ENCODE measurements around the gene PDPK1. TPM values are rescaled to one million over a fixed set of nuclear protein-coding genes. Genes with fewer than 3 reads are reported as not detected.

PDPK1 gene
- polyA plus RNA-seq, 1 donor (not counting 4 experiments of a cell fraction or from before 2014, with no cell fraction given), result 23.4 TPM

DNA sequence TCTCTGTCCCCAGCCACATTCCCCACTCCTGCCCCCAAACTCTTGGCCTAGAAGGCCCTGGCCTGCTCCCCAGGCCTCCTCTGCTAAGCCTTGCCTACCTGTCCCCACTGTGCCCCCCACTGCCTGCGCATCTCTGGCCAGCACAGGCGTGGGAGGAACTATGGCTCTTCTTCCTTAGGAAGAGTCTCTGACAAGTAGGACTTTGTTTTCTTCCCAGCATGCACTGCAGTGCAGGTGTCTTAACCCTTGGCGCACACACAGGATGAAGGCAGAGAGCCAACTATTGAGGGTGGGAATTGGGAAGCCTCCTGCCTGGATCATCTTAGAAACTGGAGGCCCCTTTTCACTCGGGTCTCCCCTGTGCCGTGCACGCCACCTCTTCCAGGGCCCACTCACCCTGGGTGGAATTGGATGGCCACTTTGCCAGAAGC is 14.0 kb upstream of the PDPK1 start:
- Histone ChIP-seq H3K4me3 (ENCODE audit: control insufficient read depth in 2 of 3, extremely low read depth in 1 of 3, insufficient read depth in 2 of 3, low read depth in 1 of 3, low read length in 3 of 3) (no peak overlapping the region), H3K27me3 (ENCODE audit: control insufficient read depth, extremely low read depth, insufficient read depth, low read length) (no peaks in the 10 kb centered on the region), H3K27ac (ENCODE audit: control insufficient read depth, insufficient read depth, low read length) (no peak overlapping the region), H2AFZ (ENCODE audit: control insufficient read depth, low read length) (no peak overlapping the region), H3K36me3 (ENCODE audit: control insufficient read depth in 2 of 2, extremely low read depth in 1 of 2, insufficient read depth in 2 of 2, low read length in 2 of 2) (peaks cover 16 to 45% of the 10 kb centered on the region in 2 experiments), H3K9me3 (ENCODE audit: control insufficient read depth, low read depth, low read length) (no peaks in the 10 kb centered on the region), H3K4me2 (ENCODE audit: control insufficient read depth, extremely low read depth, insufficient read depth, low read depth, low read length) (no peak overlapping the region), H3K4me1 (ENCODE audit: control insufficient read depth, extremely low read depth, insufficient read depth, low read length) (peaks cover 9% of the 10 kb centered on the region), H3K9ac (ENCODE audit: control insufficient read depth, extremely low read depth, insufficient read depth, low read length) (no peak overlapping the region), H3K79me2 (ENCODE audit: control insufficient read depth, insufficient read depth, low read length) (peaks cover 21% of the 10 kb centered on the region), H4K20me1 (ENCODE audit: control insufficient read depth, extremely low read depth, insufficient read depth, low read length) (peaks cover 10% of the 10 kb centered on the region), H3K9me1 (ENCODE audit: control insufficient read depth, extremely low read depth, insufficient read depth, low read length) (no peaks in the 10 kb centered on the region)
- no peak for TF ChIP-seq EZH2 (IDR thresholded peaks at IDR 0.05; ENCODE audit: low read length)
- TF ChIP-seq, protein P1, sequence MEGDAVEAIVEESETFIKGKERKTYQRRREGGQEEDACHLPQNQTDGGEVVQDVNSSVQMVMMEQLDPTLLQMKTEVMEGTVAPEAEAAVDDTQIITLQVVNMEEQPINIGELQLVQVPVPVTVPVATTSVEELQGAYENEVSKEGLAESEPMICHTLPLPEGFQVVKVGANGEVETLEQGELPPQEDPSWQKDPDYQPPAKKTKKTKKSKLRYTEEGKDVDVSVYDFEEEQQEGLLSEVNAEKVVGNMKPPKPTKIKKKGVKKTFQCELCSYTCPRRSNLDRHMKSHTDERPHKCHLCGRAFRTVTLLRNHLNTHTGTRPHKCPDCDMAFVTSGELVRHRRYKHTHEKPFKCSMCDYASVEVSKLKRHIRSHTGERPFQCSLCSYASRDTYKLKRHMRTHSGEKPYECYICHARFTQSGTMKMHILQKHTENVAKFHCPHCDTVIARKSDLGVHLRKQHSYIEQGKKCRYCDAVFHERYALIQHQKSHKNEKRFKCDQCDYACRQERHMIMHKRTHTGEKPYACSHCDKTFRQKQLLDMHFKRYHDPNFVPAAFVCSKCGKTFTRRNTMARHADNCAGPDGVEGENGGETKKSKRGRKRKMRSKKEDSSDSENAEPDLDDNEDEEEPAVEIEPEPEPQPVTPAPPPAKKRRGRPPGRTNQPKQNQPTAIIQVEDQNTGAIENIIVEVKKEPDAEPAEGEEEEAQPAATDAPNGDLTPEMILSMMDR (optimal IDR thresholded peaks at IDR 0.05 in 1 of 3, IDR thresholded peaks at IDR 0.05 in 1 of 3, conservative IDR thresholded peaks at IDR 0.05 in 1 of 3; ENCODE audit: extremely low read depth in 1 of 3, insufficient read depth in 2 of 3, low read length in 3 of 3), result no peak
- dilution Hi-C loops (cut with MboI; ENCODE audit: extremely low pct_ligation_motif_present, low sequenced_read_pairs), result no loop called here
- no peak for FAIRE-seq
- no peak for DNase-seq (ENCODE audit: low read depth, low spot score)

DNA sequence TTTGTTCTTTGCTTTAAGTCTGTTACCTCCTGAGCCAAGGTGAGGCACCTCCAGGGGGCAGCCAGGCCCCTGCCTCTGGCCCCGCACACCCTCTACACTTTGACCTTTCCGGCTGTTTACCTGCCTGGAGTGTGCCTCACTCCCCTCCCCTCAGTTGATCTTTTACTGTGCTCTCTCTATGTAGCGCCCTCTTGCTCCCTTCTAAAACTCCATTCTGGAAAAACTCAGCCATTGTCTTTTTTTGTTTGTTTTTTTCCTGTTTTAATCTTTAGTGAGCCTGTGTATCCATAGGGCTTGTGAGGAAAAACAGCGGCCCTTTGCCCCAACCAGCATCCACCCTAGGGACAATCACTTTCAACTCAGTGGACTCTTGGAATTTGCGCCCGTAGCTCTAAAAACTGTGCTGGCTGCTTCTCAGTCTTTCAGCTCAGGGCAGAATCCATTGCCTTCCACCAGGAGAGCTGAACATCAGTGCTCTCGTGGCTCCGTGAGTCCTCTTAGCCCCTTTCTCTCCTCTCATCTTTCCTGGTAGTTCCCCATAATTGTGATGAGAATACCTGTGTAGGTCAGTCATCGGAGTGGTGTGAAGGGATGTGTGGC is 13.4 kb upstream of the PDPK1 start:
- TF ChIP-seq EZH2 (IDR thresholded peaks at IDR 0.05; ENCODE audit: low read length), result no peak
- TF ChIP-seq, protein P1 (optimal IDR thresholded peaks at IDR 0.05 in 1 of 3, IDR thresholded peaks at IDR 0.05 in 1 of 3, conservative IDR thresholded peaks at IDR 0.05 in 1 of 3; ENCODE audit: extremely low read depth in 1 of 3, insufficient read depth in 2 of 3, low read length in 3 of 3), result no peak
- Histone ChIP-seq H4K20me1 (ENCODE audit: control insufficient read depth, extremely low read depth, insufficient read depth, low read length) (peaks cover 6% of the 10 kb centered on the region), H3K4me1 (ENCODE audit: control insufficient read depth, extremely low read depth, insufficient read depth, low read length) (peaks cover 9% of the 10 kb centered on the region), H3K27ac (ENCODE audit: control insufficient read depth, insufficient read depth, low read length) (no peak overlapping the region), H3K36me3 (ENCODE audit: control insufficient read depth in 2 of 2, extremely low read depth in 1 of 2, insufficient read depth in 2 of 2, low read length in 2 of 2) (peaks cover 17 to 47% of the 10 kb centered on the region in 2 experiments), H2AFZ (ENCODE audit: control insufficient read depth, low read length) (no peak overlapping the region), H3K4me3 (ENCODE audit: control insufficient read depth in 2 of 3, extremely low read depth in 1 of 3, insufficient read depth in 2 of 3, low read depth in 1 of 3, low read length in 3 of 3) (no peak overlapping the region), H3K4me2 (ENCODE audit: control insufficient read depth, extremely low read depth, insufficient read depth, low read depth, low read length) (no peak overlapping the region), H3K79me2 (ENCODE audit: control insufficient read depth, insufficient read depth, low read length) (peaks cover 14% of the 10 kb centered on the region), H3K9ac (ENCODE audit: control insufficient read depth, extremely low read depth, insufficient read depth, low read length) (no peak overlapping the region), H3K9me1 (ENCODE audit: control insufficient read depth, extremely low read depth, insufficient read depth, low read length) (no peaks in the 10 kb centered on the region), H3K27me3 (ENCODE audit: control insufficient read depth, extremely low read depth, insufficient read depth, low read length) (no peaks in the 10 kb centered on the region), H3K9me3 (ENCODE audit: control insufficient read depth, low read depth, low read length) (no peaks in the 10 kb centered on the region)
- dilution Hi-C loops (cut with MboI; ENCODE audit: extremely low pct_ligation_motif_present, low sequenced_read_pairs), result no loop called here
- FAIRE-seq (no peak), DNase-seq (ENCODE audit: low read depth, low spot score) (no peak)
